ENCODE data around the gene CHST1.

Gene CHST1

DNA sequence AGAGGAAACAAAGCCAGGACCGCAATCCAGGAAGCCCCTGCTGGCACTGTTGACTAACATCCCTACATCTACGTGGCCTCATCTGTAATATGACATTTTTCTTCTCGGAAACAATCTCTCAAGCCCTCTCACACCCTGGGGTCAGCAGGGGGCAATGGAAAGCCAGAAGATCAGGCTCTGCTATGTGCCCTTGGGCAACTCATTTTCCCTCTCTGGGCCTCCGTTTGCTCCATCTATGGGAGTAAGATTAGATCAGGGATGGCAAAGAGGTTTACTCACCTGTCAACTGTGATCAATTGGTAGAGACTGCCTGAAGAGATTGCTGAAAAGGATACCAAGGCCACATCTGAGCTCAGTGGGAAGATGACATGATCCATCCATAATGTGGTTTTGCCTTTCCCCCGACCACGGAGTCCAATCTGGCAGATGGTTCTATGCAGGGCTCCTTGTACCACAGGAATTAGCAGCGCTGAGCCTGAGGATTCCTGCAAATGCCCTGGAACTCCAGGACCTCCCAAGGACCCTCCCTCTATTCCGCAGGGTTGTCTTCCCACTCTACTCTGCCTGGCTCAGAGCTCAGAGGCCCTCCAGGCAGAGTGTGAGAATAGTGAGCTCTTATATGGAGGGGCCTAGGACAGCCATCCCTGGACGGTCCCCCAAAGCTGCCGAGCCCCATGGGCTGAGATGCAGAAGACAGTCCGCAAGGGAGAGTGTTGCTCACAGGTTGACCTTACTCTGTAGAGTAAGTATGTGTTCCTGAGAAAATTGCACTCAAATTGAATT is 66.1 kb downstream of the CHST1 start:
- DNase-seq, result no peak

All from activated CD4-positive, alpha-beta T cell treated with anti-CD3 and anti-CD28 coated beads, Interleukin-2, Interleukin-6, amounts not matched to agents 100 ng/mL and 50 ng/mL, durations not matched to agents 16 hours and 8 hours (primary cell).